ENCODE results near the gene CHN1.

CHN1 gene

DNA sequence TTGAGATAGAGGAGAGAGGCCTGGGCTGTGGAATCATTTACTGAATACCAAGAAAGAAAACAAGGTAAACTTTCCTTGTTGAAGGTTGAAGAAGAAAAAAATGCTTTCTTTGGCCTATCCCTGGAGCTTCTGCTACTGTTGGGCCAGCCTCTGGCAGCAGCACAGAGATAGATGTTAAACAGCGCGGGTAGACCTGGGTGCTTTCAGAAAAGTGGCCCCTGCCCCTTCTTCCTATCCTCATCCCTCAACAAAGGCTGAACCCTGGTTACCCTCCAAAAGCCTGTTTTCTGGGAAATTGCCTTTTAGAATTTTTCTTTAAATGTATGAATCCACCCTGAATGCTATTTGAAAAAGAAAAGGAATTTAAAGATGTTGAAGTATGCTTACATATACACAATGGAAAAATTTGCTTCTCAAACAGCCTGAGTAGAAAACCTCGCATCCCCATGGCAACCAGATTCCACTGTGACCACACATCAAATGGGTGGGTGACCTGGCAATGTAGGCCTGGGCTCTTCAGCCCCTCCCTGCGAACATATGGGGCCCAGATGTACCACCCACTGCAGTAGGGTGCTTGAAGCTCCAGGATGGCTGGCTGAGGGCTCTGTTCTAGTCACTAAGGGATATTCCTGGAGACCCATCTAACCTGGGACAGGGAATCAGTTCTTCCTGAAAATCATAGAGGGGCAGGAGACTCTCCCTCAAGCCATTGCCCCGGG, 217.5 kb downstream of the CHN1 start:
- no peak for DNase-seq (ENCODE audit: low spot score)
- no peak for TF ChIP-seq CTCF (IDR thresholded peaks at IDR 0.05)
- no peak overlapping the region for H3K27ac ChIP-seq

GRCh38 chr2:174786066-174786725, 219.0 kb downstream of the CHN1 start:
- DNase-seq (ENCODE audit: low spot score), result no peak
- H3K27ac ChIP-seq, result no peak overlapping the region
- H3K4me3 ChIP-seq, result no peak overlapping the region
- no peak for TF ChIP-seq CTCF (IDR thresholded peaks at IDR 0.05)

More for the DNA sequence above, 217.5 kb downstream of the CHN1 start:
- H3K4me3 ChIP-seq, result no peak overlapping the region

GRCh38 chr2:174785481-174785880, 219.7 kb downstream of the CHN1 start:
- no peak for TF ChIP-seq CTCF (IDR thresholded peaks at IDR 0.05)
- H3K4me3 ChIP-seq, result no peak overlapping the region

GRCh38 chr2:174784909-174785308, 220.3 kb downstream of the CHN1 start:
- DNase-seq (ENCODE audit: low spot score), result no peak
- no peak for TF ChIP-seq CTCF (IDR thresholded peaks at IDR 0.05)
- H3K4me3 ChIP-seq, result no peak overlapping the region
- no peak overlapping the region for H3K27ac ChIP-seq

More at GRCh38 chr2:174785481-174785880, 219.7 kb downstream of the CHN1 start:
- DNase-seq (ENCODE audit: low spot score), result no peak
- H3K27ac ChIP-seq, result no peak overlapping the region

- Histone ChIP-seq H3K4me3 (no peak overlapping the region), H3K27ac (no peak overlapping the region)
- DNase-seq (ENCODE audit: low spot score), result no peak
- TF ChIP-seq CTCF (IDR thresholded peaks at IDR 0.05), result no peak
Measured at GRCh38 chr2:174784316-174784715, 220.9 kb downstream of the CHN1 start.

DNA sequence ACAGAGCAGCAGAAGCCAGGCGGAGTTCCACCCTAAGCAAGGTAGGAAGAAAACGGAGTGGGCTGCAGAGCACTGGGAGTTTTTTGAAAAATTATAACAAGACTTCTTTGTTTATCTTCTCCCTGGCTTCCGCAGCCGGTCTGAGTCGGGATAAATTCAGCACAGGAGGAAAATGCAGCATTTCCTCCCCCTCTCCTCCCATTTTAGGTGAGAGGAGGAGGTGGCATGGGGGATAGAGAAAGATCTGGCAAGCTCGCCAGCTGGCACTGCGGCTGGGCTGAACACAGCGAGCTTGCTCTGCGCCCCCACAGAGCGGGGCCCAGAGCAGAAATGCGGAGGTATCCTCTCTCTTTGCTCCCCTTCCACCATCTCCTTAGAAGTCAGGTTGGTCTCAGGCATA, 223.2 kb downstream of the CHN1 start:
- DNase-seq (ENCODE audit: low spot score), result no peak
- Histone ChIP-seq H3K27ac (no peak overlapping the region), H3K4me3 (no peak overlapping the region)
- no peak for TF ChIP-seq CTCF (IDR thresholded peaks at IDR 0.05)

GRCh38 chr2:174781298-174781697, 223.9 kb downstream of the CHN1 start:
- Histone ChIP-seq H3K27ac (no peak overlapping the region), H3K4me3 (no peak overlapping the region)
- no peak for TF ChIP-seq CTCF (IDR thresholded peaks at IDR 0.05)
- no peak for DNase-seq (ENCODE audit: low spot score)
